HG03196 (cell line): ENCODE measurements around the gene LAD1.

Experiments
- ATAC-seq: cut with Tn5 transposase; IDR thresholded peaks from one replicate; pipeline ENCODE4 v1.9.1; 2021; ENCODE audit not compliant: unreplicated experiment

Gene LAD1

GRCh38 chr1:201399018-201399351, at the start of gene LAD1:
TSS of gene LAD1 (minus strand) at chr1:201399324. CDS start at chr1:201399306, 18 bp downstream.
- no peak for ATAC-seq

DNA sequence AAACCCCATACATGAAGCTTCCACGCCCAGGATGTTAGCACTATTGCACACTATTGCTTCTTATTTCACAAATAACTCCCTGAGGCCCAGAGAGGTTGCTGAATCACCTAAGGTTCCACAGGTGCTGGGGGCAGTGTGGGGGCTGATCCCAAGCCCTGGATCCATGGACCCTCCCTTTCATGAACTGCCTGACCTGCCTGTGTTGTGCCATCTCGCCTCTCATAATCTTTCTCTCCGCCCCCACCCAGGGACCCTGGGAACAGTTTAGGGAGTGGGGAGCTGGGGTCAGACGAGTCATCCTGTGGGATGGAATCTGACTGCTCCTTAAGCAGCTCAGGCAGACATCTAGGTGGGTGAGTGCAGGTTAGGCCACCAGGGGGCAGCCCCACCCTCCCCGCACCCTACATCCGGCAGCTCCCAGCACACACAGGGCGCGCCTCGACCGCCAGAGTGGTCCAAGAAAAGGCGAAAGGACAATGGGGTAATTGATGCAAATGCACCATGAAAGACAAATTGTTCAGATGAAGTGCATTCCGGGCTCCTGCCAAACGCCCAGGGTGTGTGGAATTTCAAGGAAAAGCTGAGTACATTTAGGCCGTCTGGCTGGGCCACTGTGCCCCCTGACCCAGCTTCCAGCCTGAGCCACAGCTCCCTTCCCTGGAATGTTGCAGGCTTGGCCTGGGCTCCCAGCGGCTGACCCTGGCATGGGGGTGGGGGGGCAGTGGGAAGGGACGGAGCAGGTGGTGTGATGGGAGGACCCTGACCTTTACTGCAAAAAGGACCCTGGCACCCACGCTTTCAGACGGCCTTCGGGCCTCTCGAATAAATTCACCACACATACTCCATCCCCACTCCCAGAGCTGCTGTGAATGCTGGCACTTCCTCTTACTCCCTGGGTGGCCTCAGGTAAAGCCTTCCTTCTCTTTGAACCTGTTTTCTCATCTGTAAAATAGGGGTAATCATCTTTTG, 49.1 kb upstream of the LAD1 start:
- peak; percentile 78 for ATAC-seq

DNA sequence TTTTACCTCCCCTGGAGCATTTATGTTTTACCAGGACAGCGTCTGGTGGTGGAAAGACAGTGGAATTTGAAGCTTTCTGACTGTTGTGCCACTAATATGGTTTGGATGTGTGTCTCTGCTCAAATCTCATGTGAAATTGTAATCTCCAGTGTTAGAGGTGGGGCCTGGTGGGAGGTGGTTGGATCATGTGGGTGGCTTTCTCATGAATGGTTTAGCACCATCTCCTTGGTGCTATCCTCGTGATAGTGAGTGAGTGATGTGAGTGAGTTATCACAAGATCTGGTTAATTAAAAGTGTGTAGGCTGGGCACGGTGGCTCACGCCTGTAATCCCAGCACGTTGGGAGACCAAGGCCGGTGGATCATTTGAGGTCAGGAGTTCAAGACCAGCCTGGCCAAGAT, 46.2 kb upstream of the LAD1 start:
- ATAC-seq: no peak

- no peak for ATAC-seq
These were observed 45.7 kb upstream of the LAD1 start for GRCh38 chr1:201444792-201445191.

DNA sequence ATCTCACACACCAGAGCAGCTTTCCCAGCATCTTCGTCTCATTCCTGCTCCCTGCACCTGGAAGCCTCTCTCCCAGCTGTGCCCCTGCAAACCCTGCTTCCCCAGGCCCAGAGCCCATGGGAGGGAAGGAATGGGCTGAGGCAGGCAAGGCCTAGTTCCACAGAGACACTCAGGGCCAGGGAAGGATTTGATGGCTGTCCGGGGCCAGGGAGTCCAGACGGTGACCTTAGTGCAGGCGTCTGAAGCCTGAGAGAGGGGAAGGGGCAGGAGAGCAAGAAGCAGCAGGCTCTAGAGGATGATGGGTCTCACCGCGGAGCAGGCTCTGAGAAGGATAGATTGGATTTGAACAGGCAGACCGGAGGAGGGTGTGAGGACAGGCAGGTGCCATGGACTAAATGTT, 44.6 kb upstream of the LAD1 start:
- no peak for ATAC-seq

DNA sequence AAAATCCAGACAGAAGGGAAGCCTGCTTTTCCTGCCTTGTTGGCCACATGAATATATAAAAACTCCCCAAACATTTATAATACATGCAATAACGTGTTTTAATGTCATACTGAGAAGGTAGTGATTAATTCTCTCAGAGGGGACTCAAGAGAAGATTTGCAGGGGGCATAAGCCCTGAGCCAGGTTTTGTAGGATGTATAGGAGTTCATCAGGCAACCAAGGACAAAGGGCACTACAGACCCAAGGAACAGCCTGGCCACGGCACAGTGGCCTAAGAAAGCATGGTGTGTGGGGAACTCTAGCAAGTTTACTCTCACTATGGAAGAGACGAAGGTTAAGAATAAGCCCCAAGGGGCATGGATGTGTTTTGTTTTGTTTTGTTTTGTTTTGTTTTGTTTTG, 37.8 kb upstream of the LAD1 start:
- ATAC-seq: no peak

DNA sequence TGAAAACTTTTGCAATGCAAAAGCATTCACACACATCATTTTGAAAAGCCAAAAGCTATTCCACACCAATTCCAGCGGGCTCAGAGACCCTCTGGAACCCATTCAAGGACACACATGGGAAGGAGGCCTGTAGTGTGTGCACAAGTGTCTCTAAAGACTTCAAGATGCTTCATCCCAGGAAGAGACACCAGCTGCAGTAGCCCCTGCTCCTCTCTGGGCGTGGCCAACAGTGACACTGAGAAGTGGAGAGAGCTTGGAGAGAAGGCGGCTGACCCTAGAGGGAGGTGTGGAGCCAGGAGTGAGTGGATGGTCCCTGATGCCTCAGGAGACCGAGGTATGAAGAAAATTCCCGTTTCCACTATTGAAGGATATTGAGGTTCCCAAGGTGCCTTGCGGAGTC, 37.3 kb upstream of the LAD1 start:
- no peak for ATAC-seq

DNA sequence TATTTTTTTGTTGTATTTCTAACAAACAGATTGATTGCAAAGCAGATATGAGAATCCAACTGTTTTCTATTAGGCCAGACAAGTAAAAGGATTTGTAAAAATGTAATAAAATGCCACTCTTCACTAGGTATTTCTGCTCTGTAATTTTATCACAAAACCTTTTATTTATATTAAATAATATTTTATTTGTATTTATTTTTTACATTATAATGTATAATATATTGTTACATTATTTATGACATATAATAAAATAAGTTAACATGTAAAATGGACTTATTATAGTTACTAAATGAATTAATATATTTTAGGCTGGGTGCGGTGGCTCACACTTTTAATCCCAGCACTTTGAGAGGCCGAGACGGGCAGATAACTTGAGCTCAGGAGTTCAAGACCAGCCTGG, 35.1 kb upstream of the LAD1 start:
- no peak for ATAC-seq

- ATAC-seq: no peak
These were observed 34.5 kb upstream of the LAD1 start for GRCh38 chr1:201433609-201434008.

- no peak for ATAC-seq
These were observed 31.7 kb upstream of the LAD1 start for GRCh38 chr1:201430776-201431175.

GRCh38 chr1:201429736-201430501, 30.8 kb upstream of the LAD1 start:
- no peak for ATAC-seq

- no peak for ATAC-seq
These were observed 28.8 kb upstream of the LAD1 start for GRCh38 chr1:201427963-201428362.

- no peak for ATAC-seq
These were observed 27.6 kb upstream of the LAD1 start for GRCh38 chr1:201426479-201427310.

- no peak for ATAC-seq
These were observed 25.0 kb upstream of the LAD1 start for GRCh38 chr1:201424146-201424545.

GRCh38 chr1:201423655-201424054, 24.5 kb upstream of the LAD1 start:
- ATAC-seq: no peak

DNA sequence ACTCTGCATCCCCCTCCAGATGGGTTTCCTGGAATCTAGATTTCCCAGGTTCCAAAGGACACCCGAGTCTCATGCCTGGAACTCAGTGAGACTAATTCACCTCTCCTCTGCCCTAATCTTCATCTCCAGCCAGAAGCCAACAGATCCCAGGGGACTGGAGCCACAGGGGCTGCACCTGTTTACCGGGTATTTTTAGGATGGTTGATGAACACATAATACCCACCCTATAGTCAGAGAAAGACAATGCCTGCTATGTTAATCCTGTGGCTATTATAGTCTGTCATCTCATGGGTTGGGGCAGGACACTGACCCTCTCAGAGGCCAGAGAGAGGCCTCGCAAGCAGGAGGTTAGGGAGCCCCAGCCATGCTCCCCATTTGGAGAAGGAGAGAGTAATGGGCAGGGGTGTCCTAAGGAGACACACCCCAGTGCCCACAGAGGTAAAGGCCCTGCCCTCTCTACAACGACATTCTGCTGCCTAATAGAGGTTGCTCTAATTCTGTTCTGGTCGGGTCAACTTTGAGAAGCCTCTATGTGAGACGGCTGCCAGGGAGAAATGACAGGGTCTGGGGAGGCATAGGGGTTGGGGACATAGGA, 23.4 kb upstream of the LAD1 start:
- ATAC-seq: no peak

GRCh38 chr1:201422026-201422425, 22.9 kb upstream of the LAD1 start:
- ATAC-seq: no peak

GRCh38 chr1:201421041-201421440, 21.9 kb upstream of the LAD1 start:
- ATAC-seq: no peak

DNA sequence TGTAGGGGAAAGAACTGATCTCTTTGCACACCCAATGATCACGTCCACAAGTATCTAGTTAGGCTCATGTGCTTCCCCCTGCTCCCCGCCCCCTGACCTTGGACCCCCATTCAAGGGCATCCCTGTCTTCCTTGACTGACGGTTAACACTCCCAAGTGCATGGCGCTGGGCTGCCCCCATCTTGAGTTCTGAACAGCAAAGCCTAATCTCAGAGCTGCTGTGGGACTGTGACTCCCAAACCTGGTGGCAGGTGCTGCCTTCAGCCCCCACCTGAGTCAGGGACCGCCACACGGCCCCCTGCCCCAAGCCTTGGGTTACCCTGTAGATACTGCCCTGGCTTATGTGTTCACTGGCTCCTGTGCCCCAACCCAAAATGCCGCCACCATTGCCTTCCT, 21.5 kb upstream of the LAD1 start:
- ATAC-seq: no peak

GRCh38 chr1:201419746-201420607, 20.9 kb upstream of the LAD1 start:
- ATAC-seq: no peak
